Stimulated activated CD8-positive, alpha-beta memory T cell treated with anti-CD3 and anti-CD28 coated beads, Interleukin-12 subunit alpha, Interleukin-12 subunit beta, amount 100 ng/mL, for 1 hour (primary cell): ENCODE measurements around the gene NT5DC3.

Source experiments
- DNase-seq: peaks from one replicate; pipeline ENCODE4 v3.0.0-alpha.2; 2020; ENCODE audit warnings: low read depth

The NT5DC3 gene

GRCh38 chr12:103808239-103808880 is 32.7 kb downstream of the NT5DC3 start:
- no peak for DNase-seq

DNA sequence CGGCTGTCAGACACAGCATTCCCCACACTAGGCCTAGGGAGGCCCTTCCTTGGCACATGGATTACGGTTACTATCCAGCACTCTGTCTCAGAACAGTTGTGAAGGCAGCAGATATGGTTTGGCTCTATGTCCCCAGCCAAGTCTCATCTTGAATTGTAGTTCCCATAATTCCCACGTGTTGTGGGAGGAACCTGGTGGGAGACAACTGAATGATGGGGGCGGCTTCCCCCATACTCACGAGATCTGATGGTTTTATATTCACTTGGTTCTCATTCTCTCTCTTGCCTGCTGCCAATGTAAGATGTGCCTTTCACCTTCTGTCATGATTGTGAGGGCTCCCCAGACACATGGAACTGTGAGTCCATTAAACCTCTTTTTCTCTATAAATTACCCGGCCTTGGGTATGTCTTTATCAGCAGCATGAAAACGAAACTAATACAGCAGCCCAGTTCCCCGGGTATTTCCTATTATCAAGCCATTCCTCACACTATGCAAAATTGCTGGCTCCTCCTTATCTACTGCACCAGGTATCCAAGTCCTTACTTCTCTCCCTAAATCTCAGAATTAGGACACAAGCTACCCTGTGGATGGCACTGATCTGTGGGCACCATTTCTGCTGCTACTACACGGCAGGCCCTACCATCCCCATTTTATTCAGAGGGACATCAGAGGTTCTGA is 33.3 kb downstream of the NT5DC3 start:
- DNase-seq, result no peak

DNA sequence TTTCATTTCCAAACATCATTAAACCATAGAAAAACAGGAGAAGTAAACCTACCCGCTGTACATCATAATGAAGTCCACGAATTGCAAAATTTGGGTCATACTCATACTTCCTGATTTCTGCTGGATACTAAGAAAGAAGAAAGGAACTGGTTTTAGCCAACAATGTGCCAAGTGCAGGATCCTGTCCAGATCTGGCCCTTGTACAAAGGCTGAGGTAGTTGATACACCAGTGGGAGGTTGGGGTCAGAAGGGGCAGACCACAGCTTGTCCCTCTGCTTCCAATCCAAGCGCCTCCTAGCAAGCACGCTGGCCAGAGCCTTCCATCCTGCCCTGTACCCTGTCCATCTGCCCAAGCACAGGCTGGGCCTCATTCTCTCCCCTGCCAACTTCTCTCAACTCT is 34.2 kb downstream of the NT5DC3 start:
- DNase-seq, result no peak

DNA sequence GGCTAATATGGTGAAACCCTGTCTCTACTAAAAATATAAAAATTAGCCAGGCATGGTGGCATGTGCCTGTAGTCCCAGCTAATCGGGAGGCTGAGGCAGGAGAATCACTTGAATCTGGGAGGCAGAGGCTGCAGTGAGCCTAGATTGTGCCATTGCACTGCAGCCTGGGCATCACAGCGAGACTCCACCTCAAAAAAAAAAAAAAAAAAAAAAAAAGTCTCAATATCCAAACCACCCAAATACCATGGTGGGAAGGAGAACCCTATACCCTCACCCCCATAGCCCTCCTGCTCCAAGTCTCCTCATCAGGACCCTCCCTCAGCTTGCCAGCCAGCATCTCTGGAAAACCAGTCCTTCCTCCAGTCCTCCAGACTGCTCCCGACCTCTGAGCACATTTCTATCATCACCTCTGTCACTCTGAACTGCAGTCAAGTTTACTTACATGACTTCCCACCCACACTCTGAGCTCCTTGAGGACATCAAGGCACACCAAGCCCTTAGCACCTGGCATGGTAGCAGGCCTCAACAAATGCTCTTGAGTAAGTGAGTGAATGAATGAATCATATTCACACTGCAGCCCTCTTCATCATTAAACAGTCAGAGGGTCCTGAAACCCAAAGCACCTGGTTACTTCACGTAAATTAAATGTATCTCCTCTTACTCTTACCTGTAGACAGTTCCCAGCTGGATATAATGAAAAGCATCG is 35.2 kb downstream of the NT5DC3 start:
- DNase-seq, result no peak

DNA sequence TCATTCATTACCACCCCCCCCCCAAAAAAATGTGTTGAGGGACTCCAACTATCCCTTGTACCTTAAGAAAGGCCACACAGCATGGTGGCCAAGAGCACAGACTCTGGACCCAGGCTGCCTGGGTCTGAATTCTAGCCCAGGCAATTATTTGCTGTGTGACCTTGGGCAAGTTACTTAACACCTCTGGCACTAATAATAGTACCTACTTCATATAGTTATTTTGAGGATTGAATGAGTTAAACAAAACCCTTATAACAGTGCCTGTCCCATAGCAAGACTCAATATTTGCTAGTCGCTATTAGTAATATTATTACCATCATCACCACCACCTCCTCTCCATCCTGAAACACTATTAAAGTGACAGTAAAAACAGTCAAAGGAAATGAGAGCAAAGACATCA is 37.2 kb downstream of the NT5DC3 start:
- no peak for DNase-seq

DNA sequence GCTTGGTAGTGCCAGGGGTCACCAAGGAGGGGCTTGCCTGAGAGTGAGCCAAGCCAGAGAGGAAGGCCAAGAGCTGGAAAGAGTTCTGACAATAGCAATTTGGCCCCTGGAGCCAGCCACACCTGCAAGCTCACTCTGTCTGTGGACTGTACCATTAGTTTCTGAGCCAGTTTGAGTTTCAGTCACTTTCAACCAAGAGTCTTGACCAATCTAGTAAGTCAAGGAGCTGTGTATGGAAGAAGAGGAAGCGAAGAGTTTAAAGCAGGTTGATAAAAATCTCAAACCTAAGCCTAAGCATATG is 38.5 kb downstream of the NT5DC3 start:
- DNase-seq, result no peak

GRCh38 chr12:103801709-103802585 is 39.1 kb downstream of the NT5DC3 start:
- DNase-seq, result no peak

DNA sequence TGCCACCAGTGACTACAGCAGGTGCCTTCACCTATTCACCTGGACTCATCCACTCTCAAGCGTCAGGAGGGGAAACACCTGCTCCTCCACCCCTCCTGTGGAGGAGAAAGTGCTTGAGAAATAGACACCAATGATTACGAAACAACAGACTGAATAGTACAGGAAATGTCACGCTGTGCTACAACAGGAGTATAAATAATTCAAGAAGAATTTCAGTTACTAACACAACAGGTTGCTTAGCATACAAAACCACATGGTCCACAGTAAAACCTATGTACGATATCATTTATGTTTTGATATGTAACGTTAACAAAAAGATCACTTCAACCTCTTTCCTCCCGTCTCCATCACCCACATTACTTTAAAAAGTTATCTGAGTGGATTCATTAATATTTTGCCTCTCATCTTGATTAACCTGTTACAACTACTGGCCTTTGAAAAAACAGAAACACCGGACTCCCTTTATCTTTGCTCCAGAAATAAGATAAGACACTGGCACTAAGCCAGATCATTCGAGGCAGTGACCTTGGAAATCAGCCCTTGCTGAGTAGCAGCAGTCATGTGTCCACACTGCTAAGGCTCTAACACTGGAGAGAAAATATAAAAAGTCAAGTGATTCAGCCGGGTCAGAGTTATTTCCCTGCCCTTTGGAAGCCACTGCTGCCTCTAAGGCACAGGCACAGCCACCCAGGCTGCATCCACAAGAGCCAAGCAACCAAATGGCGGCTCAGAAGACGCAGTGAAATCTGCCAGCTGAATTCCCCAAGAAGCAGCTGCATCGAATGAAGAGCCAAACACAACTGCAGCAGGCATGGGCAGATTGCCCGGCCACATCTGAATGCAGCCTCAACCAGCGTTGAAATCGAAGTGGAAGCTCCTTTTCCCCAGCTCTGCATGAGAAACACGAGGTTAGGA is 40.9 kb downstream of the NT5DC3 start:
- DNase-seq, result no peak

DNA sequence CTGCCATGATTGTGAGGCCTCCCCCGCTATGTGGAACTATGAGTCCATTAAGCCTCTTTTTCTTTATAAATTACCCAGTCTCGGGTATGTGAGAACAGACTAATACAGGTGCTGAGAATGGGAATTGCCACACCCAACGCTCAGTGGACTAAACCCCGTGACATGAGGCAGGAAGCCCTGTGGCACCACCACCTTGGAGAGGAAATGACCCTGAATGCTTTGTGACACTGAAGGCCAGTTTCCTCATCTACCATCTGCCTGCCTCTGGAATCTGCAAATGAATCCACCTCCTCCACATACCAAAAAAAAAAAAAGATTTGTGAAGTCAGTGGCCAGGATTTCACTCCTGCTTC is 41.6 kb downstream of the NT5DC3 start:
- no peak for DNase-seq

DNA sequence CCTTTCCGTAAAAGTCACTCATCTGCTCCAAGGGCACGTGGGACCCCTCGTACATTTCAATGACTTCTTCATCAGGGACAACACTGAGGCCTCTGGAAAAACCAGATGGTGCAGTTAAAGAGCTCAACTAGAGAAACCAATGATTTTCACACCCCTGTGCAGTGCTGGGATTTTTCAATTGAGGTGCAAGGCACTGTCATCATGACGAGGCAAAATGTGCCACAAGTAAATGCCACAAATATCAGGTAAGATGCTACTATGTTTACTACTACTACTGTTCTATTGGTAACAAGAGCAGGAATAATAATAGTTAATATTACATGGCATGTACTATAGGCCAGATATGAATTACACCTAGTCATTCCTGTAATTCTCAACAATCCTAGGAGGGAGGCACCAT is 42.4 kb downstream of the NT5DC3 start:
- DNase-seq, result no peak

GRCh38 chr12:103794309-103795213 is 46.5 kb downstream of the NT5DC3 start:
- DNase-seq, result no peak

- no peak for DNase-seq
Observed at GRCh38 chr12:103793512-103794045, 47.5 kb downstream of the NT5DC3 start.

GRCh38 chr12:103793046-103793445 is 48.0 kb downstream of the NT5DC3 start:
- no peak for DNase-seq

DNA sequence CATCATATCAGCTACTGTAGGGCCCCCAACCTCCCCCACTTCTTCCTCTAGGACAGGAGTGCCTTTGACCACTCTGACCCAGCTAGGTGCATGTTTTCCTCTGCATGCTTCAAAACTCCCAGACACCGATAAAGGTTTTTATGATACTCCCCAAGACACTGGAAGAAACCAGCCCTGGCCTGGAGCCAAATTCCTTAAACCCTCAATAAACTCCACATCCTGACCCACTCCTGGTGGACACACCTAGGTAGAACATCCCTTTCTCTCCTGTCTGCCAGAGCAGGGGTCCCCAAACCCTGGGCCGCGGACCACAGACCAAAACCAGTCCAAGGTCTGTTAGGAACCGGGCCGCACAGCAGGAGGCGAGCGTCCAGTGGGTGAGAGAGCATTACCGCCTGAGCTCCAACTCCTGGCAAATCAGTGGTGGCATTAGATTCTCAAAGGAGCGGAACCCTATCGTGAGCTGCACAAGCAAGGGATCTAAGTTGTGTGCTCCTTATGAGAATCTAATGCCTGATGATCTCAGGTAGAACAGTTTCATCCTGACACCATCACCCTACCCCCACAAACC is 49.6 kb downstream of the NT5DC3 start:
- no peak for DNase-seq

DNA sequence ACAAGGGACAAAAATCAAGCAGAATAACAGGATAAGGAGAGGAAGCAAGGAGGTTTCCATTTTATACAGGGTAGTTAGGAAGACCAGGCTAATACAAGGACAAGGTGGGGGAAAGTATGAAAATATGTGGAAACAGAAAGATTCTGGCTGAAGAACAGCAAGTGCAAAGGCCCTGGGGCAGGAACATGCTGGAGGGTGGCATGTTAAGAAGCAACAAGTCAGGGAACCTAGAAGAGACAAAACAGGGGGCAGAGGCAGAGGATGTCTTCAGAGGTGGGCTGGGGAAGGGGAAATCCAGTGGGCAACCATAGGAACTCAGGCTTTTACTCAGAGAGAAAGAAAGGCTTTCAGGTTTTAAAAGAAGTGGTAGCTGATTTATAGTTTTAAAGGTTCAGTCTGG is 54.8 kb downstream of the NT5DC3 start:
- DNase-seq, result no peak

DNA sequence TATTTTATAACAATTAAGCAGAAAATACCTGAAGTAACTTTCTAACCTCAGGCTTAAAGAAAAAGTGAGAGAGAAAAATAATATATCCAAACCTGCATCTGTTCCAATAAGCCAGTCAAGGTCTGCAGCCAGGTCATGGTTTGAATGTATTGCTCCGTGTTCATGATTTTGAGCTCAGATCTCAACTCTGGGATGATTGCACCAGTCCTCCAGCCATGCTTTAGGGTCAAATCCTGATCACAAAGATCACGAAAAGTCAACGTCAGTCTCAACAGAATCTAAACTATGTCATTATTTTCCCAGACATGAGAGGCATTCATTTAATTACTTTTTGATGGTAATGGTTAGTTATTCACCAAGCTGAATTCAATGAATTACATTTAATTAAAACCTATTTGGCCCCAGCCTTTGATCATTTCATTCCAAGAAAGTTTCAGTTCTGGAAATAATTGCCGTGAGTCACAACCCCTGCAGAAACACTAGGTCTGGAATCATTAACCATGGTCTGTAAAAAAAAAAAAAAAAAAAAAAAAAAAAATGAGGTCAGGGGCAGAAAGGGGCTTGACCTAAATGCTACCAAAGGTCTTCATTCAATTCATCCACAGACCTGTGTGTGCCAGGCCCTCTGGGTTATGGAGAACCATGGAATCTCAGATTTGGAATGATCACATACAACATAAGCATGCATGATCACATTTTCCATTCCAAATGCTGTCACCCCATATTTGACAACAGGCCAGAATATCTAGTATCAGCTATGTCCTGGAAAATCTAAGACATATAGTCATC is 55.6 kb downstream of the NT5DC3 start:
- DNase-seq, result no peak

- no peak for DNase-seq
Observed at GRCh38 chr12:103783744-103784664, 57.0 kb downstream of the NT5DC3 start.

DNA sequence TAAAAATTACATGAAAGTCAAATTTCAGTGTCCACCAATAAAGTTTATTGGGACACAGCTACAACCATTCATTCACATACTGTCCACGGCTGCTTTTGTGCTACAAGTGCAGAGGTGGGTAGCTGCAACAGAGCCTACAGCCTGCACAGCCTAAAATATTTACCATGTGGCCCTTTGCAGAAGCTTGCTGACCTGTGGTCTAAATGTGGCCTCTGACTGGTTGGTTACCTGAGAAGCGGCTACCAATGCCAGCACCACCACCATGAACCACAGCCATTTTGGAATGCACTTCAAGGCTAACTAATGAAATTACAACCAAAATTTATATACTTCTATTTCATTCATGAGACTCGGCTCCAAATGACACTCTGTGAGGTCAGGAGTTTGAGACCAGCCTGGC is 58.6 kb downstream of the NT5DC3 start:
- DNase-seq, result no peak
